Activated naive CD4-positive, alpha-beta T cell treated with Interleukin-2 at 50 U/mL for 16 hours (primary cell): Measurements from ENCODE around the gene DUS4L.

Experiments used
- DNase-seq: peaks from one replicate; pipeline ENCODE4 v3.0.0-alpha.2; 2020

DUS4L gene

GRCh38 chr7:107580716-107581383 lies 17.1 kb downstream of the DUS4L start:
- no peak for DNase-seq

- DNase-seq, result no peak
These were observed 17.7 kb downstream of the DUS4L start for GRCh38 chr7:107581387-107582013.

- no peak for DNase-seq
These were observed 19.1 kb downstream of the DUS4L start for GRCh38 chr7:107582875-107583274.

- DNase-seq, result no peak
These were observed 20.9 kb downstream of the DUS4L start for GRCh38 chr7:107584716-107585115.

- DNase-seq, result no peak
These were observed 24.9 kb downstream of the DUS4L start for GRCh38 chr7:107588529-107589130.

- no peak for DNase-seq
These were observed 27.6 kb downstream of the DUS4L start for GRCh38 chr7:107591421-107591820.

GRCh38 chr7:107592361-107593024 lies 28.7 kb downstream of the DUS4L start:
- no peak for DNase-seq

- no peak for DNase-seq
These were observed 29.2 kb downstream of the DUS4L start for GRCh38 chr7:107593025-107593410.

GRCh38 chr7:107594961-107595737 lies 31.4 kb downstream of the DUS4L start:
- no peak for DNase-seq

- DNase-seq, result no peak
These were observed 33.3 kb downstream of the DUS4L start for GRCh38 chr7:107596881-107597581.

GRCh38 chr7:107597582-107597916 lies 33.8 kb downstream of the DUS4L start:
- DNase-seq, result no peak

- no peak for DNase-seq
These were observed 34.2 kb downstream of the DUS4L start for GRCh38 chr7:107597953-107598352.

- no peak for DNase-seq
These were observed 35.5 kb downstream of the DUS4L start for GRCh38 chr7:107599262-107599661.

GRCh38 chr7:107600816-107601215 lies 37.0 kb downstream of the DUS4L start:
- no peak for DNase-seq

GRCh38 chr7:107605218-107605815 lies 41.5 kb downstream of the DUS4L start:
- DNase-seq, result no peak

GRCh38 chr7:107606303-107606702 lies 42.5 kb downstream of the DUS4L start:
- DNase-seq, result no peak

GRCh38 chr7:107609811-107610261 lies 46.1 kb downstream of the DUS4L start:
- DNase-seq, result no peak

- no peak for DNase-seq
These were observed 46.6 kb downstream of the DUS4L start for GRCh38 chr7:107610323-107610722.

- no peak for DNase-seq
These were observed 49.7 kb downstream of the DUS4L start for GRCh38 chr7:107613439-107613838.

GRCh38 chr7:107613948-107614347 lies 50.2 kb downstream of the DUS4L start:
- DNase-seq, result no peak

GRCh38 chr7:107614425-107614824 lies 50.7 kb downstream of the DUS4L start:
- DNase-seq, result no peak
